MM.1S (cell line): ENCODE results near the gene GNAI2.
A peak's percentile ranks its signal among the peaks of the same experiment; 100 is the strongest.

Source experiments
- DNase-seq: peaks from one replicate; pipeline ENCODE4 v3.0.0-alpha.2; 2015
- H2AFZ ChIP-seq: fragments of 300-600 bp; sonication (generic); 2 replicates; pipeline ENCODE4 v1.6.0; 2016; ENCODE audit warnings: antibody characterized with exemption, low read length
- H3F3A ChIP-seq: fragments of 300-600 bp; sonication (generic); 2 replicates; pipeline ENCODE4 v1.6.1; 2016; ENCODE audit warnings: mild to moderate bottlenecking, antibody characterized with exemption, low read length, moderate library complexity, mixed read lengths; ENCODE audit not compliant: insufficient read depth
- H3K27ac ChIP-seq: fragments of 300-600 bp; sonication (generic); 2 replicates; pipeline ENCODE4 v1.5.1; 2016; ENCODE audit warnings: mild to moderate bottlenecking, low read length
- H3K27me3 ChIP-seq: fragments of 300-600 bp; sonication (generic); replicated peaks from 2 replicates; pipeline ENCODE4 v1.6.0; 2016; ENCODE audit warnings: low read length; ENCODE audit not compliant: insufficient read depth
- H3K36me3 ChIP-seq: fragments of 300-600 bp; sonication (generic); replicated peaks from 2 replicates; pipeline ENCODE4 v1.6.1; 2016; ENCODE audit warnings: mild to moderate bottlenecking, low read length, mixed read lengths; ENCODE audit not compliant: insufficient read depth
- H3K4me1 ChIP-seq: fragments of 300-600 bp; sonication (generic); 2 replicates; pipeline ENCODE4 v1.6.1; 2016; ENCODE audit warnings: low read length, mixed read lengths
- H3K4me2 ChIP-seq: fragments of 300-600 bp; sonication (generic); 2 replicates; pipeline ENCODE4 v1.6.0; 2016; ENCODE audit warnings: low read depth, low read length
- H3K4me3 ChIP-seq: fragments of 300-600 bp; sonication (generic); 2 replicates; pipeline ENCODE4 v1.5.1; 2016; ENCODE audit warnings: low read length, mixed read lengths
- H3K79me2 ChIP-seq: fragments of 300-600 bp; sonication (generic); 2 replicates; pipeline ENCODE4 v1.6.1; 2016; ENCODE audit warnings: mixed run types, low read length, mixed read lengths
- H3K9ac ChIP-seq: fragments of 300-600 bp; sonication (generic); 2 replicates; pipeline ENCODE4 v1.6.1; 2016; ENCODE audit warnings: low read length, mixed read lengths
- H3K9me2 ChIP-seq: fragments of 300-600 bp; sonication (generic); replicated peaks from 2 replicates; pipeline ENCODE4 v1.6.1; 2016; ENCODE audit warnings: mild to moderate bottlenecking, low read length, mixed read lengths; ENCODE audit not compliant: insufficient read depth
- H3K9me3 ChIP-seq: fragments of 300-600 bp; sonication (generic); replicated peaks from 2 replicates; pipeline ENCODE4 v1.6.1; 2016; ENCODE audit warnings: mild to moderate bottlenecking, low read length, mixed read lengths; ENCODE audit not compliant: insufficient read depth
- H4K20me1 ChIP-seq: fragments of 300-600 bp; sonication (generic); 2 replicates; pipeline ENCODE4 v1.6.1; 2016; ENCODE audit warnings: mild to moderate bottlenecking, low read length, moderate library complexity, mixed read lengths; ENCODE audit not compliant: insufficient read depth
- CTCF ChIP-seq: fragments of 300-600 bp; sonication (generic); IDR thresholded peaks from 2 replicates; pipeline ENCODE4 v1.5.1; 2016; ENCODE audit warnings: antibody characterized with exemption, low read length, mixed read lengths
- EZH2 ChIP-seq: fragments of 300-600 bp; sonication (generic); optimal IDR thresholded peaks from 2 replicates; pipeline ENCODE3; 2017; ENCODE audit warnings: low read depth, mild to moderate bottlenecking, antibody characterized with exemption, low read length, mixed read lengths
- EZH2phosphoT487 ChIP-seq: fragments of 300-600 bp; sonication (generic); IDR thresholded peaks from 2 replicates; pipeline ENCODE4 v1.6.1; 2018; ENCODE audit warnings: antibody characterized with exemption, low read length

The GNAI2 gene

GRCh38 chr3:50220109-50220508, 15.9 kb upstream of the GNAI2 start:
- Histone ChIP-seq H4K20me1 (no peaks in the 10 kb centered on the region), H3K4me2 (no peak overlapping the region), H3K9me3 (no peaks in the 10 kb centered on the region), H3K9me2 (no peaks in the 10 kb centered on the region), H3K4me3 (no peak overlapping the region), H3K79me2 (no peaks in the 10 kb centered on the region), H3K27ac (no peak overlapping the region), H3K4me1 (no peaks in the 10 kb centered on the region), H3K36me3 (no peaks in the 10 kb centered on the region), H2AFZ (no peak overlapping the region), H3K27me3 (peaks cover 67% of the 10 kb centered on the region), H3K9ac (no peak overlapping the region), H3F3A (no peaks in the 10 kb centered on the region)
- no peak for DNase-seq
- TF ChIP-seq EZH2phosphoT487 (no peak), CTCF (no peak), EZH2 (no peak)

- no peaks in the 10 kb centered on the region for H3K9me3 ChIP-seq
- H3K4me1 ChIP-seq = no peaks in the 10 kb centered on the region
- H3K27me3 ChIP-seq = peaks cover 67% of the 10 kb centered on the region
- no peak for DNase-seq
- no peaks in the 10 kb centered on the region for H3K9me2 ChIP-seq
- TF ChIP-seq EZH2phosphoT487 (no peak), EZH2 (no peak), CTCF (no peak)
- no peak overlapping the region for H3K9ac ChIP-seq
- no peak overlapping the region for H2AFZ ChIP-seq
- no peaks in the 10 kb centered on the region for H3F3A ChIP-seq
- no peak overlapping the region for H3K4me3 ChIP-seq
- no peak overlapping the region for H3K4me2 ChIP-seq
- no peaks in the 10 kb centered on the region for H4K20me1 ChIP-seq
- H3K79me2 ChIP-seq = no peaks in the 10 kb centered on the region
- H3K36me3 ChIP-seq = no peaks in the 10 kb centered on the region
- no peak overlapping the region for H3K27ac ChIP-seq
Observed at GRCh38 chr3:50221051-50221410, 15.0 kb upstream of the GNAI2 start.

GRCh38 chr3:50221411-50222168, 14.4 kb upstream of the GNAI2 start:
- Histone ChIP-seq H3K4me1 (no peaks in the 10 kb centered on the region), H3F3A (no peaks in the 10 kb centered on the region), H3K9me2 (no peaks in the 10 kb centered on the region), H3K4me3 (no peak overlapping the region), H3K9ac (no peak overlapping the region), H3K27me3 (peaks cover 61% of the 10 kb centered on the region), H3K79me2 (no peaks in the 10 kb centered on the region), H2AFZ (no peak overlapping the region), H3K4me2 (no peak overlapping the region), H3K27ac (no peak overlapping the region), H4K20me1 (no peaks in the 10 kb centered on the region), H3K9me3 (no peaks in the 10 kb centered on the region), H3K36me3 (no peaks in the 10 kb centered on the region)
- TF ChIP-seq EZH2 (no peak), EZH2phosphoT487 (no peak), CTCF (peak; percentile 9; the same call in 1 of the 2 replicates)
- no peak for DNase-seq
